ENCODE results near the gene SOX8.

DNA sequence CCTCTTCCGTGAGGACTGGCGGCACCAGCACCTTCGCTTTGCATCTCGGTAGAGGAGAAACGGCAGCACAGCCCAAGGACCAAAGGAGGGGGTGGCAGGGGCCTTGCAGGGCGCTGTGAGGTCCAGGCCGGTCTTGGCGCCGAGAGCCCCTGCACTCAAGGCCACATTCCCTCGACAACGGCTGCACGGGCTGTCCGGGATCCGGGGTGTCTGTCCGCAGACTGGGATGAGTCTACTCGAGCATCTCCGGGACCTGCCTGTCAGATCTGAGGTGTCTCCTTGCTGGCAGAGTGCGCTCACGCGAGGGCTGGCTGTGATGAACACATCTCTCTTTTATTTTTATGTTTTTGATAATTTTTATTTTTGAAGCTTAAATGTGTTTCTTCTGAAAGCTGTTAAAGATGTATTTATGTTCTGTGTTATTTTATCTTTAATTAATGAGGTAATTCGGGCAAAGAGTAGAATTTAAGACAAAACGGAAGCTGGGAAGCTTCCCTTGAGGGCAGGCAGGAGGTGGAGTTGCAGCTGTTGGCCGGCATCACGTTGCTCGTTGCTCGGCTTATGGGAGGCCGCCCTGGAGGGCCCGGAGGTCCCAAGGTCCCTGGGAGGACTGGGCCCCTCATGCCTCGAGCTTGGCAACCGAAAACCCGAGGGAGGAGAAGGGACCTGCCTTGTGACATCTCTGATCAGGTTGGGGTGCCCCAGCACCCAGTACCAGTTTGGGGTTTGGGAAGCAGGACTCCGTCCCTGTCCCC lies 4.3 kb downstream of the SOX8 start:
- no peak for TF ChIP-seq CTCF (IDR thresholded peaks at IDR 0.05; ENCODE audit: poor library complexity, severe bottlenecking)
- TF ChIP-seq POLR2AphosphoS5 (IDR thresholded peaks at IDR 0.05), result no peak
- TF ChIP-seq, protein P1, sequence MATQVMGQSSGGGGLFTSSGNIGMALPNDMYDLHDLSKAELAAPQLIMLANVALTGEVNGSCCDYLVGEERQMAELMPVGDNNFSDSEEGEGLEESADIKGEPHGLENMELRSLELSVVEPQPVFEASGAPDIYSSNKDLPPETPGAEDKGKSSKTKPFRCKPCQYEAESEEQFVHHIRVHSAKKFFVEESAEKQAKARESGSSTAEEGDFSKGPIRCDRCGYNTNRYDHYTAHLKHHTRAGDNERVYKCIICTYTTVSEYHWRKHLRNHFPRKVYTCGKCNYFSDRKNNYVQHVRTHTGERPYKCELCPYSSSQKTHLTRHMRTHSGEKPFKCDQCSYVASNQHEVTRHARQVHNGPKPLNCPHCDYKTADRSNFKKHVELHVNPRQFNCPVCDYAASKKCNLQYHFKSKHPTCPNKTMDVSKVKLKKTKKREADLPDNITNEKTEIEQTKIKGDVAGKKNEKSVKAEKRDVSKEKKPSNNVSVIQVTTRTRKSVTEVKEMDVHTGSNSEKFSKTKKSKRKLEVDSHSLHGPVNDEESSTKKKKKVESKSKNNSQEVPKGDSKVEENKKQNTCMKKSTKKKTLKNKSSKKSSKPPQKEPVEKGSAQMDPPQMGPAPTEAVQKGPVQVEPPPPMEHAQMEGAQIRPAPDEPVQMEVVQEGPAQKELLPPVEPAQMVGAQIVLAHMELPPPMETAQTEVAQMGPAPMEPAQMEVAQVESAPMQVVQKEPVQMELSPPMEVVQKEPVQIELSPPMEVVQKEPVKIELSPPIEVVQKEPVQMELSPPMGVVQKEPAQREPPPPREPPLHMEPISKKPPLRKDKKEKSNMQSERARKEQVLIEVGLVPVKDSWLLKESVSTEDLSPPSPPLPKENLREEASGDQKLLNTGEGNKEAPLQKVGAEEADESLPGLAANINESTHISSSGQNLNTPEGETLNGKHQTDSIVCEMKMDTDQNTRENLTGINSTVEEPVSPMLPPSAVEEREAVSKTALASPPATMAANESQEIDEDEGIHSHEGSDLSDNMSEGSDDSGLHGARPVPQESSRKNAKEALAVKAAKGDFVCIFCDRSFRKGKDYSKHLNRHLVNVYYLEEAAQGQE (IDR thresholded peaks at IDR 0.05; ENCODE audit: borderline replicate concordance), result no peak
- no peak for TF ChIP-seq EZH2 (IDR thresholded peaks at IDR 0.05; ENCODE audit: borderline replicate concordance, insufficient read depth, low read length, poor library complexity, severe bottlenecking)

Measured in neural cell (in vitro differentiated cells).